ENCODE data around the gene HEXD.

DNA sequence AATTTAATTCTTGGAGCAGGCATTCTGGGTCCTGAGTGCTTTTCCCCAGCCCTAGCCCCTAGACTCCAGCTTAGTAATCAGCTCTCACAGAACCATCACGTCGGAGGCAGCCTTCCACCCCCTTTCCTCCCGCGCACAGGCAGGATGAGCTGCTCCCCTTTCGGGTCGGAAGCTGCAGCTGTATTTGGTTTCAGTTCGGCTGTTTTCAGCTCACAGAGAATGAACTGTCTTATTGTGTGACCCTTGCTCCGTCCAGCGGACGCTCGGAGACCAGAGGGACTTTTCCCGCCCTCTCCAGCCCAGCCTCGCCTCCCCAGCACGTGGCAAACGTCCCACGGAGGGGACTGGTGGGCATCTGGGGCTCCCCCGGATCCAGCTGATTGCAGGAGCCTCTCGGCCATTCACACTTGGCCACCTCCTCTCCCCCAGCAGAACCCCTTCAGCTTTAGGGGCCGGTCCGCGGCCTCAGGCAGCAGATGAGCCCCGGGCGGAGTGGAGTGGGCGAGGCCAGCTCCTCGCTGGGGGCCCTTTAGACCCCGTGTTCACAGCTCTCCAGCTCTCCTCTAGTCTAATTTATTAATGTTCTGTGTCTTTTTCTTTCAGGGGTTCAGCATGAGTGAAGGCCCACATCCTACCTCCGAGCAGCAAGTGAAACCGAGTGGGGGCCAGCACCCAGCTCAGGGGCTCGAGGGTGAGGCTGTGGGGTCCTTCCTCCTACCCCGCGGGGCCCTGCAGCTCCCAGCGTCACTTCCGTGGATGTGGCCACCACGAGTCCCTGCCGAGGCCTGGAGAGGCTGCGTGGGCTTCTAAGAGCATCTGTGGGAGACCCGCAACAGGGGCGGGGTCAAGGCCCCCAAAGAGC lies 47.4 kb upstream of the HEXD start:
- no peak for TF ChIP-seq POLR2A (IDR thresholded peaks at IDR 0.05)
- TF ChIP-seq, protein P1, sequence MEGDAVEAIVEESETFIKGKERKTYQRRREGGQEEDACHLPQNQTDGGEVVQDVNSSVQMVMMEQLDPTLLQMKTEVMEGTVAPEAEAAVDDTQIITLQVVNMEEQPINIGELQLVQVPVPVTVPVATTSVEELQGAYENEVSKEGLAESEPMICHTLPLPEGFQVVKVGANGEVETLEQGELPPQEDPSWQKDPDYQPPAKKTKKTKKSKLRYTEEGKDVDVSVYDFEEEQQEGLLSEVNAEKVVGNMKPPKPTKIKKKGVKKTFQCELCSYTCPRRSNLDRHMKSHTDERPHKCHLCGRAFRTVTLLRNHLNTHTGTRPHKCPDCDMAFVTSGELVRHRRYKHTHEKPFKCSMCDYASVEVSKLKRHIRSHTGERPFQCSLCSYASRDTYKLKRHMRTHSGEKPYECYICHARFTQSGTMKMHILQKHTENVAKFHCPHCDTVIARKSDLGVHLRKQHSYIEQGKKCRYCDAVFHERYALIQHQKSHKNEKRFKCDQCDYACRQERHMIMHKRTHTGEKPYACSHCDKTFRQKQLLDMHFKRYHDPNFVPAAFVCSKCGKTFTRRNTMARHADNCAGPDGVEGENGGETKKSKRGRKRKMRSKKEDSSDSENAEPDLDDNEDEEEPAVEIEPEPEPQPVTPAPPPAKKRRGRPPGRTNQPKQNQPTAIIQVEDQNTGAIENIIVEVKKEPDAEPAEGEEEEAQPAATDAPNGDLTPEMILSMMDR (IDR thresholded peaks at IDR 0.05), result no peak

Data from uterus (tissue), 2 donors.